Subcutaneous preadipocyte (primary cell): Measurements from ENCODE around the gene POLR3A. TPM values are rescaled to one million over a fixed set of nuclear protein-coding genes. Genes with fewer than 3 reads are reported as not detected.

Experiments
- small RNA-seq: library from RNA; depleted of rRNA; stranded (forward); fragments of <200 nt; gene quantifications from one replicate; pipeline ENCODE3, GENCODE V24; 2012
- total RNA-seq: library from RNA; depleted of rRNA; stranded (reverse); fragments of >200 nt; gene quantifications from 2 replicates; pipeline ENCODE4 v1.2.3, GENCODE V29; 2012

POLR3A gene
- total RNA-seq = 18.7 and 27.4 TPM in 2 replicates

GRCh38 chr10:78029269-78030226, at the start of gene POLR3A:
TSS of gene POLR3A (minus strand) at chr10:78029515. CDS start at chr10:78029407, 108 bp downstream.

GRCh38 chr10:78033637-78034470, 4.5 kb upstream of the POLR3A start, which contains the start of gene RPS24:
TSS of gene RPS24 (plus strand) at chr10:78033863. CDS start at chr10:78033902, 39 bp downstream.

GRCh38 chr10:77926566-77927401, 102.5 kb downstream of the POLR3A start, which contains the start of gene DLG5:
TSS of gene DLG5 (minus strand) at chr10:77926755. CDS start at chr10:77926520, 235 bp downstream.

Small RNA genes within 50 kb of the gene (small RNA-seq; reads per million reads assigned to genes)
- gene RF00017 = not detected

Other genes with a start within 250 kb of the POLR3A start
- gene DLG5, start 102.8 kb downstream of the POLR3A start, total RNA-seq = 25.0 and 34.0 TPM in 2 replicates
- 1,226 and 2,735 TPM in 2 replicates for gene RPS24, start 4.3 kb upstream of the POLR3A start, total RNA-seq